Chondrocyte (in vitro differentiated cells): ENCODE results near the gene DCDC2C. TPM values are rescaled to one million over a fixed set of nuclear protein-coding genes. Genes with fewer than 3 reads are reported as not detected.

ENCODE experiments used
- DNase-seq: peaks from one replicate; pipeline ENCODE4 v3.0.0; 2021; ENCODE audit warnings: mixed read lengths, low spot score
- H3K27ac Mint-ChIP-seq: one replicate; pipeline ENCODE4 v1.8.0; 2021; ENCODE audit warnings: mild to moderate bottlenecking, moderate library complexity, mixed read lengths; ENCODE audit not compliant: unreplicated experiment
- H3K27me3 Mint-ChIP-seq: 2 replicates; pipeline ENCODE4 v1.8.0; 2021; ENCODE audit warnings: low read depth, mixed read lengths
- H3K36me3 Mint-ChIP-seq: 2 replicates; pipeline ENCODE4 v1.8.0; 2021; ENCODE audit warnings: low read depth, mixed read lengths
- H3K4me1 Mint-ChIP-seq: 2 replicates; pipeline ENCODE4 v1.8.0; 2021; ENCODE audit warnings: low read depth, mild to moderate bottlenecking, mixed read lengths
- H3K4me3 Mint-ChIP-seq: one replicate; pipeline ENCODE4 v1.8.0; 2021; ENCODE audit warnings: mild to moderate bottlenecking, moderate library complexity, mixed read lengths; ENCODE audit not compliant: unreplicated experiment
- H3K9me3 Mint-ChIP-seq: 2 replicates; pipeline ENCODE4 v1.8.0; 2021; ENCODE audit warnings: low read depth, mixed read lengths
- long read RNA-seq: library from polyadenylated mRNA; stranded (forward); transcript quantifications from one replicate; pipeline ENCODE4 v2.0.0, GENCODE V29; 2021
- total RNA-seq: library from RNA; stranded (reverse); gene quantifications from 3 replicates; pipeline ENCODE4 v1.2.1, GENCODE V29; 2021
- TF ChIP-seq, protein P1 (sequence below): fragments of 200-600 bp; sonication (generic); IDR thresholded peaks from 2 replicates; pipeline ENCODE4 v1.5.0; 2021; ENCODE audit warnings: antibody characterized with exemption, mild to moderate bottlenecking, moderate library complexity

DCDC2C gene, protein sequence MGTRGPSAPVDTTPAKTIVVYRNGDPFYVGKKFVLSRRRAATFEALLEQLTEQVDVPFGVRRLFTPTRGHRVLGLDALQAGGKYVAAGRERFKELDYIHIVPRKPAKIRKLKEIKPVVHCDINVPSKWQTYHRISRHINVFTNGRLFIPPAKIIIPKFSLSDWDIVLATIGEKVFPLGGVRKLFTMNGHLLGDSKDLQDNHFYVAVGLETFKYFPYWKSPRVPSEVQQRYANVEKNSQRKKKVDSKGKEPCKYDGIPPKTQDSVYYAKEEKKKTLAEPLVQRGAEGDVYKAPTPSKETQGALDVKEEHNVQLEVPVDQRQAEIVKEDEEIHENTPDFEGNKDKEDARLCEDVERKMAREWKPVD
- not detected in 3 replicates for total RNA-seq
- long read RNA-seq: 0 reads

DNA sequence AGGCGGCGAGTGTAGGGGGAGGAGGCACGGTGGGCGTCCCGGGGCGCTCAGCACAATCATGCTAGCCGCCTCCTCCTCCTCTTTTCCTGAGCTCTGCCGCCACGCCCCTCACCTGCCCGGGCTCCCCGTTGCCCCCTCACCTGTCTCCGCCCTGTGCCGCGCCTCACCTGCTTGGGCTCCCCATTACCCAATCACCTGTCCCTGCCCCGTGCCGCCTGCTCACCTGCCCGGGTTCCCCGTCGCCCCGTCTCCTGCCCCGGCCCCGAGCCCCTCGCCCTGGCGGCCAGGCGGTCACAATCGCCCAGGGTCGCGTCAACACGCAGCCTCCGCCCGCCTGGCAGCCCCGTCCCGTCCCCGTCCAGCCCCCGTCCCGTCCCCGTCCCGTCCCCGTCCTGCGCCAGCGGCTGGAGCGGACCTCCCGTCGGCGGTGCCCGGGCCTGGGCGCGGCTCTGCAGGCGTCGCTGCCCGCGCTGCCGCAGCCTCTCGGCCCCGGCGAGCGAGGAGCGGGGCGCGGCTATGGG is at the start of gene DCDC2C:
Gene DCDC2C (plus strand): TSS at position 340 of the 521 bp plus-strand sequence. CDS start 177 bp downstream, at position 517.
- peaks cover 4% of the 10 kb centered on the region for H3K36me3 Mint-ChIP-seq
- no peaks in the 10 kb centered on the region for H3K9me3 Mint-ChIP-seq
- no peak for DNase-seq
- no peak within 1 kb of the TSS for H3K4me3 Mint-ChIP-seq
- TF ChIP-seq, protein P1, sequence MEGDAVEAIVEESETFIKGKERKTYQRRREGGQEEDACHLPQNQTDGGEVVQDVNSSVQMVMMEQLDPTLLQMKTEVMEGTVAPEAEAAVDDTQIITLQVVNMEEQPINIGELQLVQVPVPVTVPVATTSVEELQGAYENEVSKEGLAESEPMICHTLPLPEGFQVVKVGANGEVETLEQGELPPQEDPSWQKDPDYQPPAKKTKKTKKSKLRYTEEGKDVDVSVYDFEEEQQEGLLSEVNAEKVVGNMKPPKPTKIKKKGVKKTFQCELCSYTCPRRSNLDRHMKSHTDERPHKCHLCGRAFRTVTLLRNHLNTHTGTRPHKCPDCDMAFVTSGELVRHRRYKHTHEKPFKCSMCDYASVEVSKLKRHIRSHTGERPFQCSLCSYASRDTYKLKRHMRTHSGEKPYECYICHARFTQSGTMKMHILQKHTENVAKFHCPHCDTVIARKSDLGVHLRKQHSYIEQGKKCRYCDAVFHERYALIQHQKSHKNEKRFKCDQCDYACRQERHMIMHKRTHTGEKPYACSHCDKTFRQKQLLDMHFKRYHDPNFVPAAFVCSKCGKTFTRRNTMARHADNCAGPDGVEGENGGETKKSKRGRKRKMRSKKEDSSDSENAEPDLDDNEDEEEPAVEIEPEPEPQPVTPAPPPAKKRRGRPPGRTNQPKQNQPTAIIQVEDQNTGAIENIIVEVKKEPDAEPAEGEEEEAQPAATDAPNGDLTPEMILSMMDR: no peak
- H3K27ac Mint-ChIP-seq: no peak within 1 kb of the TSS
- H3K27me3 Mint-ChIP-seq: peaks cover 34% of the 10 kb centered on the region
- peaks cover 40% of the 10 kb centered on the region for H3K4me1 Mint-ChIP-seq

DNA sequence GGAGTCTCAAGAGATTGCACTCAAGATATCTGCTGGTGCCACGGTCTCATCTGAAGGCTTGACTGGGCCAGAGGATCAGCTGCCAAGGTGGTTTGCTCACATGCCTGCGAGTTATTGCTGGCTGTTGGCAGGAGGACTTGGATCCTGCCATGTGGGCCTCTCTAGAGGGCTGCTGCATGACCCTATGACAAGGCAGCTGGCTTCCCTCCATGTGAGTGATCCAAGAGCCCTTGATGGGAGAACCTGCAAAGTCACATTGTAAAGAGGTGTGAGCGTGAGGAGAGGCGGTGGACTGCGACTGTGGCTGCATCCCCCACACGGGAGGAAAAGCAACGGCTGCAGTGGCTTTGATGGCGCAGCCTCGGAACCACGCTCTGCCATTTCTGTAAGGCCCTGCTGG is 49.4 kb upstream of the DCDC2C start:
- H3K4me3 Mint-ChIP-seq: no peak overlapping the region
- H3K9me3 Mint-ChIP-seq: no peaks in the 10 kb centered on the region
- TF ChIP-seq, protein P1: no peak
- no peaks in the 10 kb centered on the region for H3K36me3 Mint-ChIP-seq
- H3K27me3 Mint-ChIP-seq: peaks cover 10% of the 10 kb centered on the region
- DNase-seq: no peak
- H3K4me1 Mint-ChIP-seq: peaks cover 21% of the 10 kb centered on the region
- no peak overlapping the region for H3K27ac Mint-ChIP-seq

DNA sequence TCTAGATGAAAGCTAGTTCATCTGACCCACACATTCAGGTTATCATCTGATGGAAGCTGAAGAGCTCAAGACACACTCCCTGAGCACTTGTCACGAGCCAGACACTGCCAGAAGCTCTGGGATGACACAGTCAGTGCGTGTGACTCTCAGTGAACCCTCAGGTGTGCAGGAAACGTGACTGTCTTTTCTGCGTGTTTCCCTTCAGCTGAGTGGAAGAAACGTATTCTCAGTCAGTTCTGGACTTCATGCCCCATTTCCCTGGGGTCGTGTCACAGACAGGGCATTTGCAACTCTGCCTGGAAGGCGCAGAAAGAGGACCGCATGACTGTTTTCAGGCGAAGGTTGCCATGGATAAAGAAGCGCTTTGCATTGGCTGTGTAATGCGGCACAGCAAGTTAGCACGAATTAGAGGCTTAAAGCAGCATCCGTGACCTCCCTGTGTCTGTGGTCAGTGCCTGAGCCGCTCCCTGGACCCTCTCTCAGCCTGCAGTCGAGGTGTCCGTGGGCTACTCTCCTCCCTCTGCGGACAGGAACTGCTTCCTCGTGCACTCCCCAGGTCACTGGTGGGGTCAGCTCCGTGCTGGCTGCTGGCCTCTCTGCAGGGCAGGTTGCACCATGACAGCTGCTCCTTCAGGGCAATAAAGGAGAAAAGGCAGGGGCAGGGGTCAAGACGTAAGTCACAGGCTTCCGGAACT is 48.7 kb upstream of the DCDC2C start:
- Mint-ChIP-seq H3K4me3 (no peak overlapping the region), H3K4me1 (peaks cover 28% of the 10 kb centered on the region), H3K27ac (no peak overlapping the region)

DNA sequence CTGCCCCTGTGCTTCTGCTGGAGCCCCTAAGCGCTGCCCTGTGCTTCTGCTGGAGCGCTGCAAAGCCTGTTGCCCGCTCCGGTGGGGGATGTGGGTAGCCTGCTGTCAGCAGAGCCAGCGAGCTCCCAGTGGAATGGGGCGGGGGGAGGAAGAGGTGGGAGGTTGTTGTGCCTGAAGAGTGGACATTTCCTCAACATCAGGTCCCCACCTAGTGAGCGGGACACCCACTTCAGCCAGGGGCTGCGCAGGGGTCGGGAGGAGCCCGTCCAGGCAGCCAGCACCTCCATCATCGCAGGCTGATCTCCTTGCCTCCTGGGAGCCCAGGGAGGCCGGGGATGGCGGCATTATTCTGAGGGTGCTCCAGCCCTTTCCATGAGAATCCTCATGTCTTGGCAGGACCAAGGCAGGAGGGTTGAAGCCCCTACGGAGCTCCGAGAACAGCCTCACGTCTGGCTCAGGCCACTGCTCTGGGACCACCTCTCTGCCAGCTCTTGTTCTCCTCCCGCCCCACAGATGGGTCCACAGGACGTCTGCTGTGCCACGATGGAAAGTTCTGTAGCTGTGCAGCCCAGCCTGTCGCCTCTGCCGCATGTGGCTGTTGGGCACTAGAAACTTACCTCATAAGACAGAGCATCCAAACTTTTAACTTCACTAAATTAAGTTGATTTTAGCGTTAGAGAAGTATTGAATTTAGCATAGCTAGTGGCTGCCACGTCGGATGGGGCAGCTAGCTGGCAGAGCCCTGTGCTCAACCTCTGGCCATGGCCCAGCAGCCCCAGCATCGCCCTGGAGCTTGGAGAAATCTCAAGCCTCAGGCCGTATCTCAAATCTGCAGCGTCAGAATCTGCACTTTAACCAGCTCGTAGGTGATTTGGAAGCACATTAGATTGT is 47.3 kb upstream of the DCDC2C start:
- H3K27ac Mint-ChIP-seq: no peak overlapping the region
- no peak overlapping the region for H3K4me3 Mint-ChIP-seq
- peaks cover 24% of the 10 kb centered on the region for H3K4me1 Mint-ChIP-seq

More for the DNA sequence above, 48.7 kb upstream of the DCDC2C start:
- peak; percentile 30 for DNase-seq
- TF ChIP-seq, protein P1: no peak
- Mint-ChIP-seq H3K9me3 (no peaks in the 10 kb centered on the region), H3K36me3 (no peaks in the 10 kb centered on the region), H3K27me3 (peaks cover 10% of the 10 kb centered on the region)

More for the DNA sequence above, 47.3 kb upstream of the DCDC2C start:
- Mint-ChIP-seq H3K27me3 (peaks cover 7% of the 10 kb centered on the region), H3K36me3 (no peaks in the 10 kb centered on the region), H3K9me3 (no peaks in the 10 kb centered on the region)
- DNase-seq: no peak
- TF ChIP-seq, protein P1: no peak
